HEK293 (cell line): Measurements from ENCODE around the gene BRI3.

Source experiments
- SP7 ChIP-seq: fragments of 450-650 bp; formaldehyde crosslinking; IDR thresholded peaks from 2 replicates; pipeline ENCODE4 v1.5.1; 2016; ENCODE audit warnings: missing biosample characterization, missing genetic modification characterization
- TRIM28 ChIP-seq: IDR thresholded peaks from 2 replicates; pipeline ENCODE4 v1.6.1; 2011; ENCODE audit warnings: low read length, control low read depth, borderline replicate concordance
- ZBTB21 ChIP-seq: fragments of 450-650 bp; formaldehyde crosslinking; IDR thresholded peaks from 2 replicates; pipeline ENCODE4 v1.5.1; 2017; ENCODE audit warnings: missing biosample characterization, missing genetic modification characterization
- ZNF830 ChIP-seq: fragments of 450-650 bp; IDR thresholded peaks from 2 replicates; pipeline ENCODE4 v1.5.0; 2018; ENCODE audit warnings: missing biosample characterization, missing genetic modification characterization, low read depth, mild to moderate bottlenecking, moderate library complexity
- TF ChIP-seq, protein P1 (sequence below): fragments of 450-650 bp; formaldehyde crosslinking; IDR thresholded peaks from 2 replicates; pipeline ENCODE4 v1.5.1; 2016; ENCODE audit warnings: missing biosample characterization, missing genetic modification characterization
- TF ChIP-seq, protein P2 (sequence below): fragments of 450-650 bp; formaldehyde crosslinking; IDR thresholded peaks from 2 replicates; pipeline ENCODE4 v1.5.1; 2016; ENCODE audit warnings: missing biosample characterization, missing genetic modification characterization

- TF ChIP-seq SP7 (tag by site-specific recombination), result no peak
- TF ChIP-seq ZNF830, result no peak
- no peak for TF ChIP-seq TRIM28
- TF ChIP-seq, protein P1, sequence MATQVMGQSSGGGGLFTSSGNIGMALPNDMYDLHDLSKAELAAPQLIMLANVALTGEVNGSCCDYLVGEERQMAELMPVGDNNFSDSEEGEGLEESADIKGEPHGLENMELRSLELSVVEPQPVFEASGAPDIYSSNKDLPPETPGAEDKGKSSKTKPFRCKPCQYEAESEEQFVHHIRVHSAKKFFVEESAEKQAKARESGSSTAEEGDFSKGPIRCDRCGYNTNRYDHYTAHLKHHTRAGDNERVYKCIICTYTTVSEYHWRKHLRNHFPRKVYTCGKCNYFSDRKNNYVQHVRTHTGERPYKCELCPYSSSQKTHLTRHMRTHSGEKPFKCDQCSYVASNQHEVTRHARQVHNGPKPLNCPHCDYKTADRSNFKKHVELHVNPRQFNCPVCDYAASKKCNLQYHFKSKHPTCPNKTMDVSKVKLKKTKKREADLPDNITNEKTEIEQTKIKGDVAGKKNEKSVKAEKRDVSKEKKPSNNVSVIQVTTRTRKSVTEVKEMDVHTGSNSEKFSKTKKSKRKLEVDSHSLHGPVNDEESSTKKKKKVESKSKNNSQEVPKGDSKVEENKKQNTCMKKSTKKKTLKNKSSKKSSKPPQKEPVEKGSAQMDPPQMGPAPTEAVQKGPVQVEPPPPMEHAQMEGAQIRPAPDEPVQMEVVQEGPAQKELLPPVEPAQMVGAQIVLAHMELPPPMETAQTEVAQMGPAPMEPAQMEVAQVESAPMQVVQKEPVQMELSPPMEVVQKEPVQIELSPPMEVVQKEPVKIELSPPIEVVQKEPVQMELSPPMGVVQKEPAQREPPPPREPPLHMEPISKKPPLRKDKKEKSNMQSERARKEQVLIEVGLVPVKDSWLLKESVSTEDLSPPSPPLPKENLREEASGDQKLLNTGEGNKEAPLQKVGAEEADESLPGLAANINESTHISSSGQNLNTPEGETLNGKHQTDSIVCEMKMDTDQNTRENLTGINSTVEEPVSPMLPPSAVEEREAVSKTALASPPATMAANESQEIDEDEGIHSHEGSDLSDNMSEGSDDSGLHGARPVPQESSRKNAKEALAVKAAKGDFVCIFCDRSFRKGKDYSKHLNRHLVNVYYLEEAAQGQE, result no peak
- TF ChIP-seq, protein P2, sequence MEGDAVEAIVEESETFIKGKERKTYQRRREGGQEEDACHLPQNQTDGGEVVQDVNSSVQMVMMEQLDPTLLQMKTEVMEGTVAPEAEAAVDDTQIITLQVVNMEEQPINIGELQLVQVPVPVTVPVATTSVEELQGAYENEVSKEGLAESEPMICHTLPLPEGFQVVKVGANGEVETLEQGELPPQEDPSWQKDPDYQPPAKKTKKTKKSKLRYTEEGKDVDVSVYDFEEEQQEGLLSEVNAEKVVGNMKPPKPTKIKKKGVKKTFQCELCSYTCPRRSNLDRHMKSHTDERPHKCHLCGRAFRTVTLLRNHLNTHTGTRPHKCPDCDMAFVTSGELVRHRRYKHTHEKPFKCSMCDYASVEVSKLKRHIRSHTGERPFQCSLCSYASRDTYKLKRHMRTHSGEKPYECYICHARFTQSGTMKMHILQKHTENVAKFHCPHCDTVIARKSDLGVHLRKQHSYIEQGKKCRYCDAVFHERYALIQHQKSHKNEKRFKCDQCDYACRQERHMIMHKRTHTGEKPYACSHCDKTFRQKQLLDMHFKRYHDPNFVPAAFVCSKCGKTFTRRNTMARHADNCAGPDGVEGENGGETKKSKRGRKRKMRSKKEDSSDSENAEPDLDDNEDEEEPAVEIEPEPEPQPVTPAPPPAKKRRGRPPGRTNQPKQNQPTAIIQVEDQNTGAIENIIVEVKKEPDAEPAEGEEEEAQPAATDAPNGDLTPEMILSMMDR (tag by site-specific recombination), result no peak
- no peak for TF ChIP-seq ZBTB21 (tag by site-specific recombination)
These were observed 12.8 kb downstream of the BRI3 start for GRCh38 chr7:98294326-98294725.
